Colonic mucosa (tissue), 4 donors: Measurements from ENCODE around the gene IL1RAPL1. TPM values are rescaled to one million over a fixed set of nuclear protein-coding genes. Genes with fewer than 3 reads are reported as not detected.

ENCODE experiments used
- DNase-seq: peaks from one replicate; pipeline ENCODE4 v3.0.0-alpha.2; 2020
- H3K27ac ChIP-seq: fragments of 200-600 bp; one replicate; pipeline ENCODE4 v1.8.0; 2021
- H3K27me3 ChIP-seq: fragments of 200-600 bp; one replicate; pipeline ENCODE4 v1.8.0; 2021
- H3K36me3 ChIP-seq: fragments of 200-600 bp; one replicate; pipeline ENCODE4 v1.8.0; 2021
- H3K4me1 ChIP-seq: fragments of 200-600 bp; one replicate; pipeline ENCODE4 v1.8.0; 2021; ENCODE audit warnings: mild to moderate bottlenecking
- H3K4me3 ChIP-seq: fragments of 200-600 bp; one replicate; pipeline ENCODE4 v1.8.0; 2021
- H3K9ac ChIP-seq, 2 donors: one replicate each; pipeline ENCODE4 v1.7.0; 2013; ENCODE audit warnings: control low read depth in 2 of 2, low read depth in 2 of 2, low read length in 2 of 2
- H3K9me3 ChIP-seq: fragments of 200-600 bp; one replicate; pipeline ENCODE4 v1.8.0; 2021
- CTCF ChIP-seq: fragments of 200-600 bp; IDR thresholded peaks from one replicate; pipeline ENCODE4 v1.8.0; 2022; ENCODE audit warnings: antibody characterized with exemption, mild to moderate bottlenecking
- intact Hi-C: fragments of 100-400 bp; cut with DNase I; formaldehyde crosslinking; loops from one replicate; pipeline ENCODE4 v1.14.1; 2022
- total RNA-seq, 2 donors: library from RNA; stranded (reverse); fragmentation: NEBNext Ultra II Directional in 1 of 2; extraction: Animal tissue kit (Norgen Biotek cat#: 25700) in 1 of 2; gene quantifications; one replicate each; pipeline ENCODE4 v1.2.1, GENCODE V29; 2021
- donor health status: healthy.
- donor health status: DM: no; HTN: no; CAD: no.
- donor health status: DM: no; HTN: no; CAD: no.

The IL1RAPL1 gene
- total RNA-seq, 2 donors from 2014 or later, result 0.10 to 0.24 TPM

GRCh38 chrX:29528281-29528680, 941.0 kb downstream of the IL1RAPL1 start:
- Histone ChIP-seq H3K9ac (no peak overlapping the region), H3K27me3 (no peaks in the 10 kb centered on the region), H3K27ac (no peak overlapping the region), H3K4me3 (no peak overlapping the region), H3K36me3 (no peaks in the 10 kb centered on the region), H3K4me1 (no peaks in the 10 kb centered on the region), H3K9me3 (no peaks in the 10 kb centered on the region)
- intact Hi-C loops, result no loop called here
- no peak for TF ChIP-seq CTCF
- DNase-seq, result no peak

- H3K27me3 ChIP-seq, result no peaks in the 10 kb centered on the region
- no peak overlapping the region for H3K27ac ChIP-seq
- no peak for DNase-seq
- H3K9me3 ChIP-seq, result no peaks in the 10 kb centered on the region
- no peak overlapping the region for H3K4me3 ChIP-seq
- intact Hi-C loops, result no loop called here
- no peak for TF ChIP-seq CTCF
- H3K9ac ChIP-seq, result no peak overlapping the region
- H3K4me1 ChIP-seq, result no peaks in the 10 kb centered on the region
- H3K36me3 ChIP-seq, result no peaks in the 10 kb centered on the region
Observed at GRCh38 chrX:29530501-29530900, 943.3 kb downstream of the IL1RAPL1 start.

- Histone ChIP-seq H3K27ac (no peak overlapping the region), H3K4me3 (no peak overlapping the region), H3K9ac (no peak overlapping the region), H3K27me3 (no peaks in the 10 kb centered on the region), H3K4me1 (no peaks in the 10 kb centered on the region), H3K9me3 (no peaks in the 10 kb centered on the region), H3K36me3 (no peaks in the 10 kb centered on the region)
- DNase-seq, result no peak
- intact Hi-C loops, result no loop called here
- no peak for TF ChIP-seq CTCF
Observed at GRCh38 chrX:29531336-29531735, 944.1 kb downstream of the IL1RAPL1 start.

- DNase-seq, result no peak
- no peak overlapping the region for H3K9ac ChIP-seq
- intact Hi-C loops, result no loop called here
- H3K9me3 ChIP-seq, result no peaks in the 10 kb centered on the region
- no peak for TF ChIP-seq CTCF
- H3K4me3 ChIP-seq, result no peak overlapping the region
- no peaks in the 10 kb centered on the region for H3K4me1 ChIP-seq
- H3K36me3 ChIP-seq, result no peaks in the 10 kb centered on the region
- no peaks in the 10 kb centered on the region for H3K27me3 ChIP-seq
- no peak overlapping the region for H3K27ac ChIP-seq
Observed at GRCh38 chrX:29535212-29536162, 948.2 kb downstream of the IL1RAPL1 start.

GRCh38 chrX:29541038-29541437, 953.8 kb downstream of the IL1RAPL1 start:
- H3K4me1 ChIP-seq, result no peaks in the 10 kb centered on the region
- no peaks in the 10 kb centered on the region for H3K36me3 ChIP-seq
- no peak for TF ChIP-seq CTCF
- H3K9me3 ChIP-seq, result no peaks in the 10 kb centered on the region
- intact Hi-C loops, result no loop called here
- H3K27me3 ChIP-seq, result no peaks in the 10 kb centered on the region
- no peak overlapping the region for H3K9ac ChIP-seq
- H3K4me3 ChIP-seq, result no peak overlapping the region
- no peak for DNase-seq
- H3K27ac ChIP-seq, result no peak overlapping the region
